ENCODE data around the gene TRPV2. TPM values are rescaled to one million over a fixed set of nuclear protein-coding genes. Genes with fewer than 3 reads are reported as not detected.
A peak's percentile ranks its signal among the peaks of the same experiment; 100 is the strongest.

The TRPV2 gene
- total and polyA plus RNA-seq, 10 of the 15 experiments (the other 5 are each of a cell fraction or from before 2014, with no cell fraction given): 8.9 to 94.4 (median 54.1) TPM

DNA sequence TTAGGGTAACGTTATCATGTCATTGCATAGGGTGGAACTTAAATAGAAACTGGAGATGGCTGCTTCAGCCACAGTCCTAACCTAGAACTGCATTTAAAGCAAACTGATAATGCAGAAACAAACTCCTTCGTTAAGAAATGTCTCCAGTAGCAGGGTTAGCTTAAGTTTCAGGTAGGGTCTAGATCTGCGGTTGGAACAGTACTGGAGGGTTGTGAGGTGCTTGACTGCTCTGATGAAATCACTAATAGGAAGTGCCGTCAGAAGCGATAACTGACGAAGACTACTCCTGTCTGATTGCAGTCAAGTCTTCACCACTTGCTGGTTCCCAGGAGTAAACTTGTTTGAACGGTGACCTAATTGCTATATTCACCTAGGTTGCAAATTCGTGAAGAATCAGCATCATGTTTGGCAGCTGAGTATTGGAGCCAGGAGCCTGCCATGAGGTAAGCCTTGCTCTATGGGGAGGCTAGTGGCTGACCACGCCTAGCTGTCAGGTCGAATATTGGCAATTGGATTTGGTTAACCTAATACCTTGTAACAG lies 24.5 kb downstream of the TRPV2 start:
- peak overlapping the region; percentile 95 for H3K9ac ChIP-seq (ENCODE audit: control insufficient read depth, insufficient read depth, low read length)
- ChIA-PET POLR2A (interaction anchor here (0.5 to 2.8 kb wide), 5 partner anchors 23 to 109 kb away, joined by 3 to 22 read pairs (median 6); partner anchors contain the start of genes TRPV2 and UBB), SMC1A (ENCODE audit: uncharacterized antibody, unreplicated experiment) (interaction anchor here (1.1 to 3.0 kb wide), 7 partner anchors 11 to 153 kb away, joined by 3 to 23 read pairs (median 6); partner anchors contain the start of gene TRPV2), CTCF (interaction anchor here (0.5 to 4.4 kb wide), 9 partner anchors 11 to 90 kb away, joined by 4 to 35 read pairs (median 10); partner anchors contain the start of gene TRPV2), RAD21 (ENCODE audit: unreplicated experiment) (interaction anchor here (0.6 to 5.4 kb wide), 6 partner anchors 12 to 155 kb away, joined by 3 to 82 read pairs (median 9); partner anchors contain the start of gene TRPV2)
- under 1% methylated on average over 10 of the region's 10 CpGs for WGBS (ENCODE audit: insufficient coverage, insufficient replicate concordance, low lambda C conversion rate, missing lambda C conversion rate)
- no TSS peak for BruUV-seq (replicated peaks)
- ATAC-seq (peak; percentile 10), FAIRE-seq (peak; percentile 69), DNase-seq (ENCODE audit: low read depth, low spot score) (no peak)
- in situ Hi-C loops (cut with MboI): no loop called here
- peaks cover 20 to 39% of the 10 kb centered on the region in 2 experiments for H3K36me3 ChIP-seq (ENCODE audit: control insufficient read depth in 2 of 2, insufficient read depth in 2 of 2, low read length in 1 of 2)
- H3K27me3 ChIP-seq (replicated peaks in 1 of 2; ENCODE audit: control insufficient read depth in 2 of 2, insufficient read depth in 2 of 2, low read length in 1 of 2): no peaks in the 10 kb centered on the region
- no peak overlapping the region for H2AFZ ChIP-seq (ENCODE audit: control insufficient read depth, low read depth, low read length)
- H3K4me3 ChIP-seq: peak overlapping the region; percentile 97
- peaks cover 15% of the 10 kb centered on the region for H3K4me1 ChIP-seq (ENCODE audit: control insufficient read depth, insufficient read depth, low read length)
- intact Hi-C loops (cut with micrococcal nuclease; ENCODE audit: unreplicated experiment): loop anchor here (2.0 to 5.0 kb wide), 3 partner anchors 21 to 153 kb away; partner anchors contain the start of gene UBB
- H3K27ac ChIP-seq (ENCODE audit: control insufficient read depth, insufficient read depth): peak overlapping the region; percentile 79
- peaks cover 55% of the 10 kb centered on the region for H3K79me2 ChIP-seq (ENCODE audit: control insufficient read depth, insufficient read depth, low read length)
- peaks cover 6% of the 10 kb centered on the region for H4K20me1 ChIP-seq (ENCODE audit: control insufficient read depth, insufficient read depth)
- peak overlapping the region; percentile 97 for H3K4me2 ChIP-seq (ENCODE audit: control insufficient read depth, insufficient read depth)
- no peaks in the 10 kb centered on the region; the same call in 2 of the 3 replicates for H3K9me3 ChIP-seq (replicated peaks; ENCODE audit: control insufficient read depth, insufficient read depth, low read length)
- TF ChIP-seq EZH2 (IDR thresholded peaks at IDR 0.05; ENCODE audit: borderline replicate concordance, control insufficient read depth, low read depth, low read length) (no peak), JUND (IDR thresholded peaks at IDR 0.05; ENCODE audit: low read depth, low read length) (no peak), WRNIP1 (IDR thresholded peaks at IDR 0.05; ENCODE audit: borderline replicate concordance, low read depth, low read length) (0 out of 2 replicates have a peak, but pooled peaks have one; percentile 21), POLR2AphosphoS5 (IDR thresholded peaks at IDR 0.05; ENCODE audit: low read length) (peak; percentile 60), CREB1 (IDR thresholded peaks at IDR 0.05; ENCODE audit: low read depth) (peak; percentile 89), SMAD5 (IDR thresholded peaks at IDR 0.05; ENCODE audit: low read depth) (0 out of 2 replicates have a peak, but pooled peaks have one; percentile 17)
- TF ChIP-seq, protein P1, sequence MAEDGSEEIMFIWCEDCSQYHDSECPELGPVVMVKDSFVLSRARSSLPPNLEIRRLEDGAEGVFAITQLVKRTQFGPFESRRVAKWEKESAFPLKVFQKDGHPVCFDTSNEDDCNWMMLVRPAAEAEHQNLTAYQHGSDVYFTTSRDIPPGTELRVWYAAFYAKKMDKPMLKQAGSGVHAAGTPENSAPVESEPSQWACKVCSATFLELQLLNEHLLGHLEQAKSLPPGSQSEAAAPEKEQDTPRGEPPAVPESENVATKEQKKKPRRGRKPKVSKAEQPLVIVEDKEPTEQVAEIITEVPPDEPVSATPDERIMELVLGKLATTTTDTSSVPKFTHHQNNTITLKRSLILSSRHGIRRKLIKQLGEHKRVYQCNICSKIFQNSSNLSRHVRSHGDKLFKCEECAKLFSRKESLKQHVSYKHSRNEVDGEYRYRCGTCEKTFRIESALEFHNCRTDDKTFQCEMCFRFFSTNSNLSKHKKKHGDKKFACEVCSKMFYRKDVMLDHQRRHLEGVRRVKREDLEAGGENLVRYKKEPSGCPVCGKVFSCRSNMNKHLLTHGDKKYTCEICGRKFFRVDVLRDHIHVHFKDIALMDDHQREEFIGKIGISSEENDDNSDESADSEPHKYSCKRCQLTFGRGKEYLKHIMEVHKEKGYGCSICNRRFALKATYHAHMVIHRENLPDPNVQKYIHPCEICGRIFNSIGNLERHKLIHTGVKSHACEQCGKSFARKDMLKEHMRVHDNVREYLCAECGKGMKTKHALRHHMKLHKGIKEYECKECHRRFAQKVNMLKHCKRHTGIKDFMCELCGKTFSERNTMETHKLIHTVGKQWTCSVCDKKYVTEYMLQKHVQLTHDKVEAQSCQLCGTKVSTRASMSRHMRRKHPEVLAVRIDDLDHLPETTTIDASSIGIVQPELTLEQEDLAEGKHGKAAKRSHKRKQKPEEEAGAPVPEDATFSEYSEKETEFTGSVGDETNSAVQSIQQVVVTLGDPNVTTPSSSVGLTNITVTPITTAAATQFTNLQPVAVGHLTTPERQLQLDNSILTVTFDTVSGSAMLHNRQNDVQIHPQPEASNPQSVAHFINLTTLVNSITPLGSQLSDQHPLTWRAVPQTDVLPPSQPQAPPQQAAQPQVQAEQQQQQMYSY (CRISPR knock-in tag; IDR thresholded peaks at IDR 0.05): no peak
- TF ChIP-seq, protein P2, sequence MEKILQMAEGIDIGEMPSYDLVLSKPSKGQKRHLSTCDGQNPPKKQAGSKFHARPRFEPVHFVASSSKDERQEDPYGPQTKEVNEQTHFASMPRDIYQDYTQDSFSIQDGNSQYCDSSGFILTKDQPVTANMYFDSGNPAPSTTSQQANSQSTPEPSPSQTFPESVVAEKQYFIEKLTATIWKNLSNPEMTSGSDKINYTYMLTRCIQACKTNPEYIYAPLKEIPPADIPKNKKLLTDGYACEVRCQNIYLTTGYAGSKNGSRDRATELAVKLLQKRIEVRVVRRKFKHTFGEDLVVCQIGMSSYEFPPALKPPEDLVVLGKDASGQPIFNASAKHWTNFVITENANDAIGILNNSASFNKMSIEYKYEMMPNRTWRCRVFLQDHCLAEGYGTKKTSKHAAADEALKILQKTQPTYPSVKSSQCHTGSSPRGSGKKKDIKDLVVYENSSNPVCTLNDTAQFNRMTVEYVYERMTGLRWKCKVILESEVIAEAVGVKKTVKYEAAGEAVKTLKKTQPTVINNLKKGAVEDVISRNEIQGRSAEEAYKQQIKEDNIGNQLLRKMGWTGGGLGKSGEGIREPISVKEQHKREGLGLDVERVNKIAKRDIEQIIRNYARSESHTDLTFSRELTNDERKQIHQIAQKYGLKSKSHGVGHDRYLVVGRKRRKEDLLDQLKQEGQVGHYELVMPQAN (conservative IDR thresholded peaks at IDR 0.05): no peak
- TF ChIP-seq, protein P3, sequence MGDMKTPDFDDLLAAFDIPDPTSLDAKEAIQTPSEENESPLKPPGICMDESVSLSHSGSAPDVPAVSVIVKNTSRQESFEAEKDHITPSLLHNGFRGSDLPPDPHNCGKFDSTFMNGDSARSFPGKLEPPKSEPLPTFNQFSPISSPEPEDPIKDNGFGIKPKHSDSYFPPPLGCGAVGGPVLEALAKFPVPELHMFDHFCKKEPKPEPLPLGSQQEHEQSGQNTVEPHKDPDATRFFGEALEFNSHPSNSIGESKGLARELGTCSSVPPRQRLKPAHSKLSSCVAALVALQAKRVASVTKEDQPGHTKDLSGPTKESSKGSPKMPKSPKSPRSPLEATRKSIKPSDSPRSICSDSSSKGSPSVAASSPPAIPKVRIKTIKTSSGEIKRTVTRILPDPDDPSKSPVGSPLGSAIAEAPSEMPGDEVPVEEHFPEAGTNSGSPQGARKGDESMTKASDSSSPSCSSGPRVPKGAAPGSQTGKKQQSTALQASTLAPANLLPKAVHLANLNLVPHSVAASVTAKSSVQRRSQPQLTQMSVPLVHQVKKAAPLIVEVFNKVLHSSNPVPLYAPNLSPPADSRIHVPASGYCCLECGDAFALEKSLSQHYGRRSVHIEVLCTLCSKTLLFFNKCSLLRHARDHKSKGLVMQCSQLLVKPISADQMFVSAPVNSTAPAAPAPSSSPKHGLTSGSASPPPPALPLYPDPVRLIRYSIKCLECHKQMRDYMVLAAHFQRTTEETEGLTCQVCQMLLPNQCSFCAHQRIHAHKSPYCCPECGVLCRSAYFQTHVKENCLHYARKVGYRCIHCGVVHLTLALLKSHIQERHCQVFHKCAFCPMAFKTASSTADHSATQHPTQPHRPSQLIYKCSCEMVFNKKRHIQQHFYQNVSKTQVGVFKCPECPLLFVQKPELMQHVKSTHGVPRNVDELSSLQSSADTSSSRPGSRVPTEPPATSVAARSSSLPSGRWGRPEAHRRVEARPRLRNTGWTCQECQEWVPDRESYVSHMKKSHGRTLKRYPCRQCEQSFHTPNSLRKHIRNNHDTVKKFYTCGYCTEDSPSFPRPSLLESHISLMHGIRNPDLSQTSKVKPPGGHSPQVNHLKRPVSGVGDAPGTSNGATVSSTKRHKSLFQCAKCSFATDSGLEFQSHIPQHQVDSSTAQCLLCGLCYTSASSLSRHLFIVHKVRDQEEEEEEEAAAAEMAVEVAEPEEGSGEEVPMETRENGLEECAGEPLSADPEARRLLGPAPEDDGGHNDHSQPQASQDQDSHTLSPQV (IDR thresholded peaks at IDR 0.05): no peak
- TF ChIP-seq, protein P4, sequence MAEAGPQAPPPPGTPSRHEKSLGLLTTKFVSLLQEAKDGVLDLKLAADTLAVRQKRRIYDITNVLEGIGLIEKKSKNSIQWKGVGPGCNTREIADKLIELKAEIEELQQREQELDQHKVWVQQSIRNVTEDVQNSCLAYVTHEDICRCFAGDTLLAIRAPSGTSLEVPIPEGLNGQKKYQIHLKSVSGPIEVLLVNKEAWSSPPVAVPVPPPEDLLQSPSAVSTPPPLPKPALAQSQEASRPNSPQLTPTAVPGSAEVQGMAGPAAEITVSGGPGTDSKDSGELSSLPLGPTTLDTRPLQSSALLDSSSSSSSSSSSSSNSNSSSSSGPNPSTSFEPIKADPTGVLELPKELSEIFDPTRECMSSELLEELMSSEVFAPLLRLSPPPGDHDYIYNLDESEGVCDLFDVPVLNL (IDR thresholded peaks at IDR 0.05; ENCODE audit: low read depth, low read length): no peak

Measured in GM12878 (cell line).